HepG2 (cell line): Measurements from ENCODE around the gene FAM83G. TPM values are rescaled to one million over a fixed set of nuclear protein-coding genes. Genes with fewer than 3 reads are reported as not detected.

Experiments used
- DPF2 ChIP-seq: sonication (generic); formaldehyde crosslinking; IDR thresholded peaks from 2 replicates; pipeline ENCODE4 v1.4.0; 2020; ENCODE audit warnings: mild to moderate bottlenecking, low read depth, missing genetic modification reagents, borderline replicate concordance
- HMG20B ChIP-seq: conservative IDR thresholded peaks from 2 replicates; pipeline ENCODE4 v1.6.1; 2016; ENCODE audit warnings: missing genetic modification reagents, missing compliant biosample characterization
- HNF4G ChIP-seq, 2 experiments: sonication (generic) in 1 of 2; formaldehyde crosslinking in 1 of 2; IDR thresholded peaks; 2 replicates each; pipeline versions ENCODE4 v1.4.0 to v1.6.1; 2011 to 2020; ENCODE audit warnings: borderline replicate concordance in 2 of 2, low read depth in 2 of 2, mild to moderate bottlenecking in 2 of 2, low read length in 1 of 2, missing genetic modification reagents in 1 of 2, moderate library complexity in 1 of 2
- IKZF1 ChIP-seq: fragments of 450-650 bp; IDR thresholded peaks from 2 replicates; pipeline ENCODE4 v1.7.1; 2016
- NPAS2 ChIP-seq: sonication (generic); formaldehyde crosslinking; IDR thresholded peaks from 2 replicates; pipeline ENCODE4 v1.8.0; 2022; ENCODE audit warnings: mild to moderate bottlenecking, missing genetic modification reagents, borderline replicate concordance
- RBM22 ChIP-seq: fragments of 200-400 bp; formaldehyde crosslinking; optimal IDR thresholded peaks from 2 replicates; pipeline ENCODE3; 2017; ENCODE audit warnings: mild to moderate bottlenecking, low read length, moderate library complexity
- TBX2 ChIP-seq: sonication (generic); formaldehyde crosslinking; IDR thresholded peaks from 2 replicates; pipeline ENCODE4 v1.5.0; 2020; ENCODE audit warnings: missing genetic modification reagents, mild to moderate bottlenecking, borderline replicate concordance
- TOPORS ChIP-seq: sonication (generic); formaldehyde crosslinking; IDR thresholded peaks from 2 replicates; pipeline ENCODE4 v1.8.0; 2023; ENCODE audit warnings: mild to moderate bottlenecking, missing genetic modification reagents
- polyA plus RNA-seq, 8 experiments: library from polyadenylated mRNA; depleted of rRNA in 3 of 8; stranded (reverse) in 7 of 8; unstranded in 1 of 8; fragments of >200 nt; fragmentation: Illumina TruSeq in 4 of 8; extraction: Trizol in 4 of 8; gene quantifications; 2 replicates each; pipeline versions ENCODE4 v1.2.1 to v1.2.3, GENCODE V29; 2011 to 2016; ENCODE audit warnings: low read depth in 4 of 8, missing spikeins in 1 of 8, mixed read lengths in 1 of 8; ENCODE audit not compliant: insufficient read depth in 1 of 8
- total RNA-seq, 5 experiments: library from RNA; depleted of rRNA; stranded (reverse); fragments of >200 nt; fragmentation: Illumina TruSeq; extraction: Trizol; gene quantifications; 2 replicates each; pipeline ENCODE4 v1.2.3, GENCODE V29; 2016; ENCODE audit warnings: low read depth in 1 of 5
- TF ChIP-seq, protein P1 (sequence below), 2 experiments: fragments of 450-650 bp in 1 of 2; sonication (generic) in 1 of 2; formaldehyde crosslinking; IDR thresholded peaks; 2 replicates each; pipeline versions ENCODE4 v1.5.0 to v1.8.0; 2020 to 2022; ENCODE audit warnings: mild to moderate bottlenecking in 1 of 2, missing genetic modification reagents in 1 of 2
- TF ChIP-seq, protein P2 (sequence below): sonication (generic); formaldehyde crosslinking; IDR thresholded peaks from 2 replicates; pipeline ENCODE4 v1.9.0; 2022; ENCODE audit warnings: low read depth, missing genetic modification reagents
- TF ChIP-seq, protein P3 (sequence below): IDR thresholded peaks from 2 replicates; pipeline ENCODE4 v1.4.0; 2020; ENCODE audit warnings: mild to moderate bottlenecking, missing genetic modification reagents
- TF ChIP-seq, protein P4 (sequence below): sonication (generic); formaldehyde crosslinking; IDR thresholded peaks from 2 replicates; pipeline ENCODE4 v1.8.1; 2023; ENCODE audit warnings: mild to moderate bottlenecking, inconsistent platforms, moderate library complexity, missing genetic modification reagents, borderline replicate concordance
- TF ChIP-seq, protein P5 (sequence below): sonication (generic); formaldehyde crosslinking; IDR thresholded peaks from 2 replicates; pipeline ENCODE4 v1.5.0; 2020; ENCODE audit warnings: missing genetic modification reagents
- TF ChIP-seq, protein P6 (sequence below): IDR thresholded peaks from 2 replicates; pipeline ENCODE4 v1.6.1; 2016; ENCODE audit warnings: low read depth, borderline replicate concordance

The FAM83G gene
- total and polyA plus RNA-seq, 2 of the 13 experiments (the other 11 are each of a cell fraction or from before 2014, with no cell fraction given) = 13.7 to 18.6 TPM

DNA sequence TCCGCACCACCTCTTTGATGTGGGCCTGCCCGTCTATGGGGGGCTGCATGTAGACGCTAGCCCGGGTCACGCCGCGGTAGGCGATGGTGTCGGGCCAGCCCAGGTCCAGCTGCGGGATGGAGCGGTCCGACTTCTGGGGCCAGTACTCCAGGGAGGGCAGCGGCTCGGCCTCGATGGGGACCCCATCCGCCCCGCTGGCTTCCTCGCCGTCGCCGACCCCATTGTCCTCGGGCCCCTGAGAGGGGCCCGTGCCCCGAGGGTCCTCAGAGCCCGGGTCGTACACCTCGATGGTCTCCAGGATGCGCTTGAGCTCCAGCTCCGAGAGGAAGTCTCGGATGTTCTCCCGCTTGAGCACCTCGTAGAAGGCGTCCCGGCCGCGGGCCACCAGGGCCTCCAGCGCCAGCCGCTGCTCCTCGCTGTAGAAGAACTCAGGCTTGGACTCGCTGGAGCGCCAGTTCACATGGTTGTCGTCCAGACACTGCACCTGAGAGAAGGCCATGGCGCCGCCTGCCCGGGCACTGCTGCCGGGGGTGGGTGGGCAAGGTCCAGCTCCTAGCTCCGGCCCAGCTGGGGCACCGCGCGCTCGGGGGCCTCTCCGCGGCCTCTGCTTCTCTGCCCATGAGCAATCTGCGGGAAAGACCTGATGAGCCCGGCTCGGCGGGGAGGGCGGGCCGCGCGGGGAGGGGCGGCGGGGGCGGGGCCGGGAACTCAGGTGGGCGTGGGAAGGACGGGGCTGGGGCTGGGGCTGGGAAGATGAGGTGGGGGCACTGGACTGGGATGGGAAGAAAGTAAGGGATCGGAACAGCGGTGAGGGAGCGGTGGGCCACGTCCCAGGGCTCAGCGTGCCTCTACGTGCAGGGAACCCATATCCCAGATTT is 782 bp downstream of the FAM83G start (continued):
- TF ChIP-seq, protein P1, sequence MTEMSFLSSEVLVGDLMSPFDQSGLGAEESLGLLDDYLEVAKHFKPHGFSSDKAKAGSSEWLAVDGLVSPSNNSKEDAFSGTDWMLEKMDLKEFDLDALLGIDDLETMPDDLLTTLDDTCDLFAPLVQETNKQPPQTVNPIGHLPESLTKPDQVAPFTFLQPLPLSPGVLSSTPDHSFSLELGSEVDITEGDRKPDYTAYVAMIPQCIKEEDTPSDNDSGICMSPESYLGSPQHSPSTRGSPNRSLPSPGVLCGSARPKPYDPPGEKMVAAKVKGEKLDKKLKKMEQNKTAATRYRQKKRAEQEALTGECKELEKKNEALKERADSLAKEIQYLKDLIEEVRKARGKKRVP (CRISPR knock-in tag; IDR thresholded peaks at IDR 0.05) = no peak
- TF ChIP-seq, protein P2, sequence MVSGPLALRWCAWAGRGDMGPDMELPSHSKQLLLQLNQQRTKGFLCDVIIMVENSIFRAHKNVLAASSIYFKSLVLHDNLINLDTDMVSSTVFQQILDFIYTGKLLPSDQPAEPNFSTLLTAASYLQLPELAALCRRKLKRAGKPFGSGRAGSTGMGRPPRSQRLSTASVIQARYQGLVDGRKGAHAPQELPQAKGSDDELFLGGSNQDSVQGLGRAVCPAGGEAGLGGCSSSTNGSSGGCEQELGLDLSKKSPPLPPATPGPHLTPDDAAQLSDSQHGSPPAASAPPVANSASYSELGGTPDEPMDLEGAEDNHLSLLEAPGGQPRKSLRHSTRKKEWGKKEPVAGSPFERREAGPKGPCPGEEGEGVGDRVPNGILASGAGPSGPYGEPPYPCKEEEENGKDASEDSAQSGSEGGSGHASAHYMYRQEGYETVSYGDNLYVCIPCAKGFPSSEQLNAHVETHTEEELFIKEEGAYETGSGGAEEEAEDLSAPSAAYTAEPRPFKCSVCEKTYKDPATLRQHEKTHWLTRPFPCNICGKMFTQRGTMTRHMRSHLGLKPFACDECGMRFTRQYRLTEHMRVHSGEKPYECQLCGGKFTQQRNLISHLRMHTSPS (CRISPR knock-in tag) = peak; percentile 85
- TF ChIP-seq DPF2 (no peak), TOPORS (peak; percentile 29; the same call in 1 of the 2 replicates), RBM22 (no peak), HNF4G (IDR thresholded peaks at IDR 0.05; ENCODE audit: borderline replicate concordance, low read depth, low read length) (no peak), HNF4G (CRISPR knock-in tag; IDR thresholded peaks at IDR 0.05; ENCODE audit: borderline replicate concordance, low read depth) (peak; percentile 11; the same call in 1 of the 2 replicates), HMG20B (no peak), NPAS2 (CRISPR knock-in tag) (no peak), IKZF1 (no peak), TBX2 (CRISPR knock-in tag) (peak; percentile 35; the same call in 1 of the 2 replicates)
- TF ChIP-seq, protein P3, sequence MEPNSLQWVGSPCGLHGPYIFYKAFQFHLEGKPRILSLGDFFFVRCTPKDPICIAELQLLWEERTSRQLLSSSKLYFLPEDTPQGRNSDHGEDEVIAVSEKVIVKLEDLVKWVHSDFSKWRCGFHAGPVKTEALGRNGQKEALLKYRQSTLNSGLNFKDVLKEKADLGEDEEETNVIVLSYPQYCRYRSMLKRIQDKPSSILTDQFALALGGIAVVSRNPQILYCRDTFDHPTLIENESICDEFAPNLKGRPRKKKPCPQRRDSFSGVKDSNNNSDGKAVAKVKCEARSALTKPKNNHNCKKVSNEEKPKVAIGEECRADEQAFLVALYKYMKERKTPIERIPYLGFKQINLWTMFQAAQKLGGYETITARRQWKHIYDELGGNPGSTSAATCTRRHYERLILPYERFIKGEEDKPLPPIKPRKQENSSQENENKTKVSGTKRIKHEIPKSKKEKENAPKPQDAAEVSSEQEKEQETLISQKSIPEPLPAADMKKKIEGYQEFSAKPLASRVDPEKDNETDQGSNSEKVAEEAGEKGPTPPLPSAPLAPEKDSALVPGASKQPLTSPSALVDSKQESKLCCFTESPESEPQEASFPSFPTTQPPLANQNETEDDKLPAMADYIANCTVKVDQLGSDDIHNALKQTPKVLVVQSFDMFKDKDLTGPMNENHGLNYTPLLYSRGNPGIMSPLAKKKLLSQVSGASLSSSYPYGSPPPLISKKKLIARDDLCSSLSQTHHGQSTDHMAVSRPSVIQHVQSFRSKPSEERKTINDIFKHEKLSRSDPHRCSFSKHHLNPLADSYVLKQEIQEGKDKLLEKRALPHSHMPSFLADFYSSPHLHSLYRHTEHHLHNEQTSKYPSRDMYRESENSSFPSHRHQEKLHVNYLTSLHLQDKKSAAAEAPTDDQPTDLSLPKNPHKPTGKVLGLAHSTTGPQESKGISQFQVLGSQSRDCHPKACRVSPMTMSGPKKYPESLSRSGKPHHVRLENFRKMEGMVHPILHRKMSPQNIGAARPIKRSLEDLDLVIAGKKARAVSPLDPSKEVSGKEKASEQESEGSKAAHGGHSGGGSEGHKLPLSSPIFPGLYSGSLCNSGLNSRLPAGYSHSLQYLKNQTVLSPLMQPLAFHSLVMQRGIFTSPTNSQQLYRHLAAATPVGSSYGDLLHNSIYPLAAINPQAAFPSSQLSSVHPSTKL (CRISPR knock-in tag) = 0 out of 2 replicates have a peak, but pooled peaks have one; percentile 21
- TF ChIP-seq, protein P4, sequence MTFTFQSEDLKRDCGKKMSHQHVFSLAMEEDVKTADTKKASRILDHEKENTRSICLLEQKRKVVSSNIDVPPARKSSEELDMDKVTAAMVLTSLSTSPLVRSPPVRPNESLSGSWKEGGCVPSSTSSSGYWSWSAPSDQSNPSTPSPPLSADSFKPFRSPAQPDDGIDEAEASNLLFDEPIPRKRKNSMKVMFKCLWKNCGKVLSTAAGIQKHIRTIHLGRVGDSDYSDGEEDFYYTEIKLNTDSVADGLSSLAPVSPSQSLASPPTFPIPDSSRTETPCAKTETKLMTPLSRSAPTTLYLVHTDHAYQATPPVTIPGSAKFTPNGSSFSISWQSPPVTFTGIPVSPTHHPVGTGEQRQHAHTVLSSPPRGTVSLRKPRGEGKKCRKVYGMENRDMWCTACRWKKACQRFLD (CRISPR knock-in tag) = no peak
- TF ChIP-seq, protein P5, sequence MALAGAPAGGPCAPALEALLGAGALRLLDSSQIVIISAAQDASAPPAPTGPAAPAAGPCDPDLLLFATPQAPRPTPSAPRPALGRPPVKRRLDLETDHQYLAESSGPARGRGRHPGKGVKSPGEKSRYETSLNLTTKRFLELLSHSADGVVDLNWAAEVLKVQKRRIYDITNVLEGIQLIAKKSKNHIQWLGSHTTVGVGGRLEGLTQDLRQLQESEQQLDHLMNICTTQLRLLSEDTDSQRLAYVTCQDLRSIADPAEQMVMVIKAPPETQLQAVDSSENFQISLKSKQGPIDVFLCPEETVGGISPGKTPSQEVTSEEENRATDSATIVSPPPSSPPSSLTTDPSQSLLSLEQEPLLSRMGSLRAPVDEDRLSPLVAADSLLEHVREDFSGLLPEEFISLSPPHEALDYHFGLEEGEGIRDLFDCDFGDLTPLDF (CRISPR knock-in tag) = no peak
- TF ChIP-seq, protein P6, sequence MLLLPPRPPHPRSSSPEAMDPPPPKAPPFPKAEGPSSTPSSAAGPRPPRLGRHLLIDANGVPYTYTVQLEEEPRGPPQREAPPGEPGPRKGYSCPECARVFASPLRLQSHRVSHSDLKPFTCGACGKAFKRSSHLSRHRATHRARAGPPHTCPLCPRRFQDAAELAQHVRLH (CRISPR knock-in tag) = peak; percentile 33; the same call in 1 of the 2 replicates
